Epidermal melanocyte (primary cell): Measurements from ENCODE around the gene ALDH1L1.
"Not testable (repeated sequence)": the region's sequence is repeated elsewhere in the genome, so short reads cannot be mapped to it uniquely, and the experiment has no call there.

Source experiments
- DNase-seq: peaks from one replicate; pipeline ENCODE4 v3.0.0; 2011; ENCODE audit warnings: low spot score; ENCODE audit not compliant: insufficient read length

Gene ALDH1L1

DNA sequence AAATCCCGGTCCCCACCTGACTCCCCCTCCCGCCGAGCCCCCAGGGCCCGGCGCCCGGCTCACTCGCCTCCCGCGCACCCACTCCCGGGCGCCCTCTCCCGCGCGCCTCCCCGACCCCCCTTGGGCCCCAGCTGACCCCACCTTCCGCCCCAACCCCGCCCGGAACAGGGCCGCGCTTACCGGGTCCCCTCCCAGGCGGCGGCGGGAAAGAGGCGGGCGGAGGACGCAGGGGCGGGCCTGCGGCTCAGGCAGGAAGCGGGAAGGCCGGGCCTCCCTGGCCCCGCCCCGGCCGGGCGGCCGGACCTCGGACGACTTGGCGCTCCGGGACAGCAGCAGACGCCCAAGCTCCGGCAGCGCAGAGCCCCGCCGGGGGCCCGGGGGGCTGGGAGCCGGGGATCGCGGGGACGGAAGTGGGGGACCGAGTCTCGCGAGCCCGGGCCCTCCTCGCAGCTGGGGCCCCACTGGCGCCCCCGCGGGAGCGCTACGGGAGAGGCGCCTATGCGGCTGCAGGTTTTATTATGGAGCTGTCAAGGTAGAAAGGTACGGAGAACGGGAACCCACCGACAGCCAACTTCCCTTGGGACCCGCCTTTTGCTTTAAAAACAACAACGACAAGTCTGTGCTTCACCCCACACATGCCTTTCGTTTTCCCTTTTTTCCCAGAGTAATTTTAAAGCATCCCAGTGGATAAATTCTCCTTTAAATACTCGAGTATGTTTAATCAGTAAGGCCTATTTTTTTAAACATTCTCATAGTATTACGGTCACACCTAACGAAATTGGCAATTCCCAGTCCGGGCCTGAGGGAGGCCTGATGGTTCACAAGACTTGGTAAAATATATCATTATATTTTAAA, 96.2 kb downstream of the ALDH1L1 start, which contains the start of gene SLC41A3:
Gene SLC41A3, minus strand, starts transcription at position 212 of the 855 bp plus-strand sequence. CDS start 15,905 bp downstream, outside the sequence.
- peak; percentile 79 for DNase-seq

DNA sequence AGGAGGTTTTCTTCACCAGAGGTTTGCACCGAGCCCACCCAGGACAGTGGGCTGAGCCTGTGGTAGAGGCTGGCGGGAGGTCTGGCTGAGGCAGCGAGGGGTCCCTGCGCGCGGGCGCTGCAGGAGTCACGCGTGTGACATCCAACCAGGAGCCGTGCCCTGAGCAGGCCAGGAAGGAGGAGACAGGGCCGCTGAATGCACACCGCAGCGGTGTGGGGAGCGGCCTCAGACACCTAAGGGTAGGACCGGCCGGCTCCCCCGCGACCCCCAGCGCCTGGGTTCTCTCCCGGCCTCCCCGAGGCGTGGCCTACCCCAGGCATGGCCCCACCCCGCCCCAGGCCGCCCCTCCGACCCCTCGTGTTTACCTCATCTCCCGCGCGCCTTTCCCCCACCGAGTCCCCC, 96.9 kb downstream of the ALDH1L1 start:
- no peak for DNase-seq

DNA sequence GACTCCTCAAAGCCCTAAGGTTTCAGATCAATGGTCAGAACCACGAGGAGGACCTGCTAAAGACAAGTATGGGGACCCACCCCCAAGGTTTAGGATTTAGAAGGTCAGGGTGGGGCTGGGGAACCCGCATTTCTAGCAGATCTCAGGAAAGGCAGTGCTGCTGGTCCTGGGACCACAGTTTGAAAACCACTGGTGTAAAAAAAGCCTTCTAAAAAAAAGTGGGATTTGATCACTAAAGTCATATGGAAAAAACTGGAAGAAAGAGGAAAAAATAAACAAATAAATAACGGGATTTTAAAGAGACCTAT, 97.3 kb downstream of the ALDH1L1 start:
- DNase-seq = no peak

DNA sequence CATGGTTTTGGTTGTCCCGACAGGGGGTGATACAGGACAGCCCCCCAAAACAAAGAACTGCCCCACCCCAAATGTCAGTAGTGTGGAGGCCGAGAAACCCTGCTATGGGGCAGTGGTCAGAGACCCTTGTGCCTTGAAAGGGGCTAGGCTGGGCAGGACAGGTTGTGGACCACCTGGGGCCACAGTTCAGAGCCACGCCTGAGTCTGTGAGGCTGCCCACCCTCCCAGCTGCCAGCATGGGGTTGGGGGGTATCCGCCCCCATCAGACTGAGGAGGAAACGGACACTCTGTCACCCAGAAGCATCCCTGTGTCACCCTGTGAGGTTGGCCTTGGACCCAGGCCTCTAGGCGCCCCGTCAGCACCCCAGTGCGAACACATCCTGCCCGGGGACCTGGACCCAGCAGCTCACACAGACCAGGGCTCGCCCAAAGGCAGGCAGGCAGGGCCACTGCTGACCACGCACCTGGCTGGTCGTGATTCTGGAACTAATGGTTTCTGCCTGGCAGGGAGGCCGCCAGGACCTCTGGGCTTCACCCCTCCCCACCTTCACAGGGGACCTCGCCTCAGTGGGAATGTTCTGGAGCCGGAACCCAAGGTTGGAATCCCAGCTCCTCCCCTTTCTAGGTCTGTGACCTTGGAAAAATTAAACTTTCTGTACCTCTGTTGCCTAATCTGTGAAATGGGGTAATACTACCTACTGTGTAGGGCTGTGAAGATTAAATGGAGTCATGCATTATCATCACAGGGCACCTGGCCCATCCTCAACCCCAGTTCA, 97.8 kb downstream of the ALDH1L1 start:
- DNase-seq = no peak

DNA sequence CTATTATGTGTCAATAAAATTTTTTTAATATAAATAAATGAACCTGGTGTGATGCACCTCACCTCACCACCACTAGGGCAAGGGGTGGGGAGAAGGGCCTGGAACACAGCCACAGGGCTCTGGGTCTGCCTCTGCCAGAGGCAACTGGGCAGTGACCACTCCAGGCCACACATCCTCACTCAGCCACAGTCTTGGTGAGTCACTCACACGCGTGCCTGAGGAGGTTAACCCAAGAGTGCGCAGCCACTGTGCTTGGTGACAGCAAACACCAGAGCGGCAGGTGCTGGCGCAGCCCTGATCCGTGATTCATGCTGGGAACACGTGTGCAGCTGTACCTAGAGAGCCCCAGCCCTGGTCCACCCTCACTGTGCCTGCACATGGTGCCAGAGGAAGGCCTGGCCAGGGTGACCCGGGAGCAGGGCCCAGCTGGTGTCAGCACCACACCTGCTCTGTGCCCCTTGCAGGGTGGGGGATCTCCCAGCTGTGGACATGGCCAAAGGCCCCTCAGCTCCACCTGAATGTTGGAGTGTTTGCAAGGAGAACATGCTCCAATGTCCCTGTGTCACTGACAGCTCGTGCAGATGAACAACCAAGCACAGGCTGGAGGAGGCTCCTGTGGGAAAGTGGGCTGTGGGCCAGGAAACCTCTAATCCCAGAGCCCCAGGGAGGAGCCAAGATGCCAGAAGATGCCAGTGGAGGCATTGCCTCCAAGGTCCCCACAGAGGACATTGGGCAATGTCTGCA, 98.6 kb downstream of the ALDH1L1 start:
- no peak for DNase-seq

DNA sequence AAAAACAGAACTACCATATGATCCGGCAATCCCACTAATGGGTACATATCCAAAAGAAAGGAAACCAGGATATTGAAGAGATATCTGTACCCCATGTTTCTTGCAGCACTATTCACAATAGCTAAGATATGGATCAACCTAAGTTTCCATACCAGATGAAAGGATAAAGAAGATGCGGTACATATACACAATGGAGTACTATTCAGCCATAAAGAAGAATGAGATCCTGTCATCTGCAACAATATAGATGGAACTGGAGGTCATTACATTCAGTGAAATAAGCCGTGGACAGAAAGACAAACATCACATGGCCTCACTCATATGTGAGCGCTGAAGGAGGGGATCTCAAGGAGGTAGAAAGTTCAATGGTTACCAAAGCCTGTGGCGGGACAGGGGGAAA, 99.4 kb downstream of the ALDH1L1 start:
- DNase-seq = no peak

DNA sequence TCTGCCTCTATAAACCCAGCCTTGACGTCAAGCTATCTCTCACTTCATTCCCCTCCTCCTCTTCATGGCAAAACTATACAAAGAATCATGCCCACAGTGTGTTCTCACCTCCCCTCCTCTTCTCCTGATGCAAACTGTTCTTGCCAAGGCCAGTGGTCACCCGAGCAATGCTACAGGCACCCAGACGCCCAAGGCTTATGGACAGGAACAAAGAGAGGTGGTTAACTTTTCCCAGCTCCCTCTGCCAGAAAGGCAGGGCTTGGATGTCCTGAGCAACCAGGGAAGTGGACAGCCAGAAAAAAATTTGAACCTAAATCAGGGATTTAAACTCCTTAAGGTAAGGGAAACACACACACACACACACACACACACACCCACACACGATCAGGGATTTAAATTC, 101.5 kb downstream of the ALDH1L1 start:
- DNase-seq = no peak

DNA sequence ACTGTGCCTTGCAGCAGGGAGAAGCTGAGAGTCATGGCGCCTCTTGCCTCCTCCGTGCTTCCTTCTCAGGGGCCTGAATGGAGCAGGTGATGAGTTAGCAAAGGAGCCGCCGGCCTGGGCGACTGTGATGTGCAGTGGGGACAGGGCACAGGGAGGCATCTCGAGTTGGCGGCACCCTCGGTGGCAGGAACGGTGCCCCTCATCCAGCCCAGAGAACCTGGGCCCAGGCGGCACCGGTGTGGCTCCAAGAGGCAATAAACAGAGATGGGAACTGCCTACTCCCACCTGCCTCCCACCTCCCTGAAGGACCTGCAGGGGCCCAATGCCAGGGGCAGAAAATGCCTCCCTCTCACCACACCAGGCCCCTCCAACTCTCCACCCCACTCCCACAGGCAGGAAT, 102.6 kb downstream of the ALDH1L1 start:
- no peak for DNase-seq

DNA sequence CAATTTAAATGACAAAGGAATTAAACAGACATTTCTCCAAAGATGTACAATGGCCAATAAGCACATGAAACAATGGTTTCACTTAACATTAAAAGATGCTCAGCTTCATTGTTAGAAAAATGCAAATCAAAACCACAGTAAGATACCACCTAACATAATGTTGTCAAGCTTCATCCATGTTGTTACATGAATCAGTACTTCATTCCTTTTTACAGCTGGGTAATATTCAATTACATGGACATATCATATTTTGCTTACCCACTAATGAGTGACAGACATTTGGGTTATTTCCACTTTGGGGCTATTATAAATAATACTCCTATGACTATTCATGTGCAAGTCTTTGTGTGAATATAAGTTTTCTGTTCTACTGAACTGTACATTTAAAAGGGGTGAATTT, 104.2 kb downstream of the ALDH1L1 start:
- DNase-seq = no peak

DNA sequence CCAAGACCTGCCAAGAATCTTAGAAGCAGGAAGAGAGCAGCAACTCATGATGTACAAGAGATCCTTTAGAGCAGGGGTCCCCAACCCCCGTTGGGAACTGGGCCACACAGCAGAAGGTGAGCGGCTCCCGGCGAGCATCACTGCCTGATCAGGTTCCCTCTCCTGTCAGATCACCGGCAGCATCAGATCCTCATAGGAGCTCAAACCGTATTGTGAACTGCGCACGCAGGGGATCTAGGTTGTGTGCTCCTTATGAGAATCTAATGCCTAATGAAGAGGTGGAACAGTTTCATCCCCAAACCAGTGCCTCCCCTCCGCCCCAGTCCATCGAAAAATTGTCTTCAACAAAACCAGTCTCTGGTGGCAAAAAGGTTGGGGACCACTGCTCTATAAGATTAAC, 110.2 kb downstream of the ALDH1L1 start:
- no peak for DNase-seq

DNA sequence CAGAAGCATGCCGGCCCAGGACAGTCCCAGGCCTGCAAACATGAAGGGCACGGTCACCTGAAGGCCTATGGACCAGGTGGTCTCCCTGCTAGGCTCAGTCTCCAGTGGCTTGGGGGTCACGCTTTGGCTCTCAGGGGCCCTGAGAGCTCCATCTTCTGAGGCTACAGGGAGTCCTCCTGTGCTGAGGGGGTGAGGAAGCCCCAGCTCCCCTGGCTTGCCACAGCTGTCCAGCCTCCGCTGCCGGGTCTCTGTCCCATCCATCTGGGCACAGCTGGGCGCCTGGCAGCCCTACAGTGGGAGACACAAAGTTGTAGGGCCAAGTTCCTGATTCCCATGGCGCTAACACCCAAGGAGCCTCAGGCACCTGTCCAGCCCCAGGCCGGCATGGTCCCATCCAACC, 112.4 kb downstream of the ALDH1L1 start:
- no peak for DNase-seq

DNA sequence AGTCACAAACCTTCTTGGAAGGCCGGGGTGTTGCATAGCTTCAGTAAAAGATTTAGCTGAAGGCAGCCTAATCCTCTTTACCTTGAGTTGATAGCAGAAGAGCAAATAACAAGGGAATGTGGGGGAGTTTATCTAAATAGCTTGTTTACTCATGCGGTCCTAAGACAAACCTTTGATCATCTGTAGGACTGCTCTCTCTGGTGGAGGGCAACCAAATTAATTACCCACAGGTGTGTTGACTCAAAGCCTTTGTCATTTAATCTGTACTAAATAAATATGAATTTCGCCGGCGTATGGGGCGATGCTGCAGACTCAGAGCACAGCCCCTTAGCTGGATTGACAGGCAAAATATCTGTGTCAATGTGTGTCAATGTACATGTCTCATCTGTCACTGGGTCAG, 113.7 kb downstream of the ALDH1L1 start:
- DNase-seq = not testable (repeated sequence)

DNA sequence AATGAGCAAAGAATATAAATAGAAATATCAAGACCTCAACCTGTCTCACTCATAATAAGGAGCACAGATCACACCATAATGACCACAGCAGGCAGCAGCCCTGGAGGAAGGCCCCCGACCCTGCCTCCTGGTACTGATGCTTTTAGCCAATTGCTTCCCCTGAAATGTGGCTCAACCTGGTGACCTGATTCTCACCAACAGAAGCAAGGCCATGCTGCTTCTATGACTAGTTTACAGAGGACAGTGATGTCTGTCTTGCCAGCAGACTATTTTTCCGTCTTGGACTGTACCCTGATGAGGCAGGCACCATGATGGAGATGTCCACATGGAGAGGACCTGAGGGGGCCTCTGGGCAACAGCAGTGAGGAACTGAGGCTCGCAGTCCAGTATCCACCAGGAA, 114.5 kb downstream of the ALDH1L1 start:
- DNase-seq = no peak

DNA sequence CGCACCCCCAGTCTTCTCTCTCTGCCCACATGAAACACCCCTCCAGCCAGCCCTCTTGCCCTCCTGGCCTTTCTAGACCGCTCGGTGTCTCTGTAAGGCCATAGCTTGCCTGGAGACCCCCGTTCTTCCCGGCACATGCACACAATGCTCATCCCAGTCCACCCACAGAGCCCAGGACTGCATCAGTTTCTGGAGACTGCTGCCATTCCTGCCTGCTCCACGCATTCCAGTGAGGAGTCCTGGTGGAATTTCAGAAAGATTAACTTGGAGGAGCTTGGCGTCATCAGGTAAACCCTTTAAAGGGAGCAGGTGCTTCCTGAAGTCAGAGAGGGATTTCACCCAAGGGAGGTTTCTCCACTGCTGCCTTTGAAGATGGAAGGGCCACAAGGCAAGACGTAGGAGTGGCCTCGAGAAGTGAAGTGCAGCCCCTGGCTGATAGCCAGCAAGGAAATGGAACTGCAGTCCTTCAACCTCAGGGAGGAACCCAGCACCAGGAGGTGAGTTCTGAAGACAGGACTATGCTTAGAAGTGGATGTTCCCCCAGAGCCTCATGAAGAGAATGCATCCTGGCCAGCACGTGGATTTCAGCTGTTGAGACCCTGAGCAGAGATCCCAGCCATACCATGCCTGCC, 115.6 kb downstream of the ALDH1L1 start:
- DNase-seq = no peak

DNA sequence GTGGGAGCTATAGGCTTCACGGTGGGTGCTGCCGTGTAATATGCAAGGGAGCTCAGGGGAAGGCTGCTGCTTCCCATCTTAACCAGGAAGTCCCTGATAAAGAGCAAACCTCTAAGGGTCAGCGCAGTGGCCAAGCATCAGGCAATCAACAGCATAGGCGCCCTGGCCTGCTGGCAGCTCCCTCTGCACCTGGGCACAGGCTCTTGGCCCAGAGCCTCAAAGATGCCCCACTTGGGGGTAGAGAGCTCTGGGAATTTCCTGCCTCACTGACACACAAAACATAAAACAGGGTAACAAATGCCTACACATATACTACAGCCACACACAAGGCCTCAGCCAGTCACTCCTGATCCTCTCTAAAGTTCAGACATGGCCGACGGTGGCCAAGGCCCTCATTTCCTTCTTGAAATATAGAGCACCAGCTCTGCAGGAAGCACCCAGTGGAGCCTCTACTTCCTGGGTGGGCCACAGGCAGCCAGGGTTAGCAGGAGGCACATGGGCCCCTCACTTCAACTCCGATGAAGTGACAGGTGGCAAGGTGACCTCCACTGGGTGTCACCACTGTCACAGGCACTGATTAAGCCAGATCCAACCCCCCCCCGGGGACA, 116.9 kb downstream of the ALDH1L1 start:
- no peak for DNase-seq

DNA sequence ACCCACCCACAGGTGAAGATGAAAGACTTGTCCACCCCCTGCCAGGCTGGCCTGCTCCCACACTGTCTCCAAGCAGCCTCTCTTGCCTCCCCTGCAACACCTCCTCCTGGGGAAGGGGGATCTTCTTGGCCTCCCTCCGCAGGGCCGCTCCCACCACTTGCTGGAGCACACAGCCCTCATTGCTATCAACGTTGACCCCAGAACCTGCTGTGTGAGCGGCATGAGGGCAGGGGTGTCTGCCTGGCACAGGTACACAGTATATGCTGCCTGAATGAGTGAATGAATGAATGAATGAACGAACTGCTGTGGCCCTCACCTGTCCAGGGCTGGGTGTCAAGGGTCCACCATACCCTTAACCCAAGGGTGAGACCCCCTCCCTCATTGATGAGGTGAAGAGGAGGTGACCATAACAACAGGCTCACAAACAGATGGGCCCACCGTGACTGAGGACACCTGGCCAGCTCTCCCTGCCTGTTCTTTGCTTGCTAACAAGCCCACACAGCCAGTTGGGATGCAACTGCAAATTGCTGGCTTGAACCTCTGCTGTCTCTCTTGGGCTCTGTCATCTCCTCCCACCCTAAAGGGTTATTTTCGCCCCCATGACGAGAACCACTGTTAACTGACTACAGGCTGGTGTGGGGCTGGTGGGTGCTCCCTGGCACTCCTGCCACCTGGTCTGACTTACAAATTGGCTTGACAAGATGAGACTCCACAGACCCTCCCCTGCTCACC, 118.9 kb downstream of the ALDH1L1 start:
- DNase-seq = no peak

DNA sequence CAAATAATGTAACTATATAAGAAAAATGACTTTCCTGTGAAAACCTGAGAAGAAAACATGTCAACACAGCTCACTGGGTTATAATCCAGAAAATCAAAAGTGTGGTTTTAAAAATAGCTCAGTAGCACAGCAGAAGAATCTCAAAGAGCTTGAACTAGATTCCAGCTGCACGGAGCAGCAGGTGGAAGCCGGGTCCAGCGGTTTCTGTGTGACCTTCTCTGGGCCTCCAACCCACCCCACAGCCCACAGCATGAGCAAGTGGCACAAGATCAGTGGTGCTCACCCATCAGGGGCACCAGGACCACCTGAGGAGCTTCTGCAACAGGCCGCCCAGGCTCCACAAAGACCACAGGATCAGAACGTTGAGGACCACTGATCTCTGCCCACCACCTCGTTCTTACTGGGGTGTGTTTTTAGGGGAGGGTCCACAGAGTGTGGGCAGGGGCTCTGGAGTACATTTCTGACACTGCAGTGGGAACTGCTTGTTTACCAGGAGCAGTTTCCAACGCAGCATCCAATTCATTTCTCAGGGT, 119.7 kb downstream of the ALDH1L1 start:
- DNase-seq = no peak

DNA sequence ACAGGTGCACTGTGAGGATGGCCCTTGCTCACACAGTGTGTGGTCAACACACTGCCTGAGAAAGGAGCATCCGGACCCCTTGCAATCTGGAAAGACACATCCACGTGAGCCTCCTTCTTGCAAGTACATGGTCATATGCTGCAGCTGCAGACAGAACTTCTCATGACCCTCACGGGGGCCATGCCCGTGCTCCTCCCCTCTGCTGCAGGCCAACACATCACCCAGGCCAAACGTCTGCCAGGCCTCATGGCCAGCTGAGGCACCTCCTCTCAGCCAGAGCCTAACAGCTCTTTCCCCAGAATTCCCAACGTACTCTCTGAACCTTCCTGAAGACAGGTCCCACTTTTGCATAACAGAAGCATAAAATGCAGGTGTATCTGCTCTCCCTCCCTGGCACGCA, 121.7 kb downstream of the ALDH1L1 start:
- DNase-seq = no peak

DNA sequence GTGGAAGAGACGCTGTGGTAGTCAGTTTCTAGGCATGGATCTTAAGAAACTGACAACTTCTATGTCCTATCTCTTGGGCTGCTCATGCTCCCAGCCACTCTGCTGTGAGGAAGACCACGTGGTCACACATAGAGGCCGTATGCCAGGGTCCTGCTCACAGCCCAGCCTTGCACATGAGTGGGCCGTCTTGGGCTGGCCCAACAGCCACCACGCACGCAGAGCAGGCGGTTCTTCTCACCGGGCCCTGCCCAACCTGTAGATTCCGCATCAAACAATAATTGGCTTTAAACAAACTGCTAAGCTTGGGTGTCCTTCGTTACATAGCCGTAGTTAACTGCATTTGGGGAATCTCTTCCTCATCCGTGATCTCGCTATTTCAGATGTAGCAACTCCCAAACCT, 122.5 kb downstream of the ALDH1L1 start:
- DNase-seq = no peak

DNA sequence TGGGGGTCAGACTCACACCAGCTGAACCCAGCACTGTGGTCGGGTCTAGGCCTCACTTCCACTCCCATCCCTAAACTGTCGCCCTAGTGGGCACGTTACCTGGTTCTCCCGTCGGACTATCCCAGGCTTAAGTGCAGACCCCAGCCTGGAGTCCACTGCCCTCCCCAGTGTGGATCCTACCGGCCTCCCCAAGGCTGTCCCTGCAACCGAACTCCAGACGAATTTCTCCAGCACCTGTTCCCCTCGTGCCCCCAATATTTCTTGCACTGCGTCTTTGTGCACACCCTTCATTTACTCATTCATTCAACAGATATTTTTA, 122.9 kb downstream of the ALDH1L1 start:
- no peak for DNase-seq
